Measurements from ENCODE around the gene OR8B4.

- TF ChIP-seq GATA2 (IDR thresholded peaks at IDR 0.05; ENCODE audit: low read depth, low read length) (no peak), GATA3 (IDR thresholded peaks at IDR 0.05; ENCODE audit: low read depth, low read length) (no peak)
Measured at GRCh38 chr11:124394408-124394807, 30.3 kb downstream of the OR8B4 start.
